HepG2 (cell line): Measurements from ENCODE around the gene SIGLEC1. TPM values are rescaled to one million over a fixed set of nuclear protein-coding genes. Genes with fewer than 3 reads are reported as not detected.

Source experiments
- JARID2 ChIP-seq: sonication (generic); formaldehyde crosslinking; IDR thresholded peaks from 2 replicates; pipeline ENCODE4 v1.8.1; 2023; ENCODE audit warnings: missing genetic modification reagents, inconsistent platforms; ENCODE audit not compliant: insufficient replicate concordance
- KLF16 ChIP-seq, 2 experiments: sonication (generic) in 1 of 2; formaldehyde crosslinking in 1 of 2; IDR thresholded peaks; 2 replicates each; pipeline versions ENCODE4 v1.6.1 to v1.8.0; 2016 to 2023; ENCODE audit warnings: missing genetic modification reagents in 2 of 2, missing compliant biosample characterization in 1 of 2
- PHF8 ChIP-seq: sonication (generic); formaldehyde crosslinking; IDR thresholded peaks from 2 replicates; pipeline ENCODE4 v1.5.0; 2020; ENCODE audit warnings: missing genetic modification reagents
- RBM39 ChIP-seq: fragments of 200-400 bp; formaldehyde crosslinking; IDR thresholded peaks from one replicate; pipeline ENCODE4 v1.6.1; 2018; ENCODE audit warnings: antibody characterized with exemption, mild to moderate bottlenecking, low read depth, low read length; ENCODE audit not compliant: poor library complexity, severe bottlenecking
- SALL1 ChIP-seq: sonication (generic); formaldehyde crosslinking; IDR thresholded peaks from 2 replicates; pipeline ENCODE4 v1.8.0; 2022; ENCODE audit warnings: mild to moderate bottlenecking, missing genetic modification reagents
- SOX5 ChIP-seq: IDR thresholded peaks from 2 replicates; pipeline ENCODE4 v1.6.1; 2016; ENCODE audit warnings: borderline replicate concordance
- ZBTB3 ChIP-seq: sonication (generic); formaldehyde crosslinking; IDR thresholded peaks from 2 replicates; pipeline ENCODE4 v1.4.0; 2020; ENCODE audit warnings: low read depth, mild to moderate bottlenecking, moderate library complexity, missing genetic modification reagents, borderline replicate concordance
- ZNF17 ChIP-seq: sonication (generic); formaldehyde crosslinking; IDR thresholded peaks from 2 replicates; pipeline ENCODE4 v1.5.0; 2020; ENCODE audit warnings: mild to moderate bottlenecking, missing genetic modification reagents
- ZNF205 ChIP-seq: IDR thresholded peaks from 2 replicates; pipeline ENCODE4 v1.6.1; 2018; ENCODE audit warnings: missing biosample characterization, missing genetic modification reagents
- ZNF329 ChIP-seq: sonication (generic); formaldehyde crosslinking; IDR thresholded peaks from 2 replicates; pipeline ENCODE4 v1.9.0; 2021; ENCODE audit warnings: low read depth, mild to moderate bottlenecking, missing genetic modification reagents
- ZNF432 ChIP-seq: sonication (generic); formaldehyde crosslinking; IDR thresholded peaks from 2 replicates; pipeline ENCODE4 v1.5.0; 2020; ENCODE audit warnings: missing genetic modification reagents, mild to moderate bottlenecking, borderline replicate concordance
- ZNF75D ChIP-seq: sonication (generic); formaldehyde crosslinking; IDR thresholded peaks from 2 replicates; pipeline ENCODE4 v1.8.1; 2023; ENCODE audit warnings: missing genetic modification reagents, mild to moderate bottlenecking, borderline replicate concordance
- polyA plus RNA-seq, 8 experiments: library from polyadenylated mRNA; depleted of rRNA in 3 of 8; stranded (reverse) in 7 of 8; unstranded in 1 of 8; fragments of >200 nt; fragmentation: Illumina TruSeq in 4 of 8; extraction: Trizol in 4 of 8; gene quantifications; 2 replicates each; pipeline versions ENCODE4 v1.2.1 to v1.2.3, GENCODE V29; 2011 to 2016; ENCODE audit warnings: low read depth in 4 of 8, missing spikeins in 1 of 8, mixed read lengths in 1 of 8; ENCODE audit not compliant: insufficient read depth in 1 of 8
- total RNA-seq, 5 experiments: library from RNA; depleted of rRNA; stranded (reverse); fragments of >200 nt; fragmentation: Illumina TruSeq; extraction: Trizol; gene quantifications; 2 replicates each; pipeline ENCODE4 v1.2.3, GENCODE V29; 2016; ENCODE audit warnings: low read depth in 1 of 5
- TF ChIP-seq, protein P1 (sequence below): sonication (generic); formaldehyde crosslinking; conservative IDR thresholded peaks from 2 replicates; pipeline ENCODE4 v1.8.0; 2022; ENCODE audit warnings: low read depth, missing genetic modification reagents
- TF ChIP-seq, protein P2 (sequence below): sonication (generic); formaldehyde crosslinking; conservative IDR thresholded peaks from 2 replicates; pipeline ENCODE4 v1.8.0; 2022; ENCODE audit warnings: mild to moderate bottlenecking, moderate library complexity, missing genetic modification reagents
- TF ChIP-seq, protein P3 (sequence below): sonication (generic); formaldehyde crosslinking; IDR thresholded peaks from 2 replicates; pipeline ENCODE4 v1.4.0; 2020; ENCODE audit warnings: missing genetic modification reagents
- TF ChIP-seq, protein P4 (sequence below), 2 experiments: sonication (generic) in 1 of 2; formaldehyde crosslinking in 1 of 2; IDR thresholded peaks; 2 replicates each; pipeline versions ENCODE4 v1.4.0 to v1.6.1; 2016 to 2020; ENCODE audit warnings: borderline replicate concordance in 1 of 2, low read depth in 1 of 2, mild to moderate bottlenecking in 1 of 2, missing genetic modification reagents in 1 of 2

The SIGLEC1 gene
- total and polyA plus RNA-seq, 2 of the 13 experiments (the other 11 are each of a cell fraction or from before 2014, with no cell fraction given) = 0.01 TPM; not detected in 1

DNA sequence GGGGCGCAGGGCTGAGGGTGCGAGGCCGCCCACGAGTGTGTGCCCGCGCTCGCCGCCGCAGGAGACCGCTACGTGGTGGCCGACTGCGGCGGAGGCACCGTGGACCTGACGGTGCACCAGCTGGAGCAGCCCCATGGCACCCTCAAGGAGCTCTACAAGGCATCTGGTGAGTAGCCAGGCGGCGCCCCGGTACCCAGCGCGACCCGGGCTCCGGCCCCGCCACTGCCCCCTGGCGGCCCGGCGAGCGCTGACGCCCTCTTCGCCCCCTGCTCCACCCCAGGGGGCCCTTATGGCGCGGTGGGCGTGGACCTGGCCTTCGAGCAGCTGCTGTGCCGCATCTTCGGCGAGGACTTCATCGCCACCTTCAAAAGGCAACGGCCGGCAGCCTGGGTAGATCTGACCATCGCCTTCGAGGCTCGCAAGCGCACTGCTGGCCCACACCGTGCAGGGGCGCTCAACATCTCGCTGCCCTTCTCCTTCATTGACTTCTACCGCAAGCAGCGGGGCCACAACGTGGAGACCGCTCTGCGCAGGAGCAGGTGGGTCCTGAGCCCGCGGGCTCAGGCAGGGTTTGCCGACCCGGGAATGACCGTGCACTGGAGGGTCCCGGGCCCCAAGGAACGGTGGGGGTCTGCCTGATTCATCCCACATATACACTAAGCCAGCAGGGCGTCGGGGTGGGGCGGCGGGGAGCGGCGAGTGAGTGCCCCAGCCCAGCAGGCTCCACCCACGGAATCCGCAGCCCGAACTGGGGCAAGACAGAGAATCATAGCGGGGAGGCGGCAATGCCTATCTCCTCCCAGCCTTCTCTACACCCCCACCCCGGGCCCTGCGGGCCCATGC, 37.5 kb upstream of the SIGLEC1 start (continued):
- TF ChIP-seq, protein P1, sequence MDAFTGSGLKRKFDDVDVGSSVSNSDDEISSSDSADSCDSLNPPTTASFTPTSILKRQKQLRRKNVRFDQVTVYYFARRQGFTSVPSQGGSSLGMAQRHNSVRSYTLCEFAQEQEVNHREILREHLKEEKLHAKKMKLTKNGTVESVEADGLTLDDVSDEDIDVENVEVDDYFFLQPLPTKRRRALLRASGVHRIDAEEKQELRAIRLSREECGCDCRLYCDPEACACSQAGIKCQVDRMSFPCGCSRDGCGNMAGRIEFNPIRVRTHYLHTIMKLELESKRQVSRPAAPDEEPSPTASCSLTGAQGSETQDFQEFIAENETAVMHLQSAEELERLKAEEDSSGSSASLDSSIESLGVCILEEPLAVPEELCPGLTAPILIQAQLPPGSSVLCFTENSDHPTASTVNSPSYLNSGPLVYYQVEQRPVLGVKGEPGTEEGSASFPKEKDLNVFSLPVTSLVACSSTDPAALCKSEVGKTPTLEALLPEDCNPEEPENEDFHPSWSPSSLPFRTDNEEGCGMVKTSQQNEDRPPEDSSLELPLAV (CRISPR knock-in tag) = no peak
- TF ChIP-seq, protein P2, sequence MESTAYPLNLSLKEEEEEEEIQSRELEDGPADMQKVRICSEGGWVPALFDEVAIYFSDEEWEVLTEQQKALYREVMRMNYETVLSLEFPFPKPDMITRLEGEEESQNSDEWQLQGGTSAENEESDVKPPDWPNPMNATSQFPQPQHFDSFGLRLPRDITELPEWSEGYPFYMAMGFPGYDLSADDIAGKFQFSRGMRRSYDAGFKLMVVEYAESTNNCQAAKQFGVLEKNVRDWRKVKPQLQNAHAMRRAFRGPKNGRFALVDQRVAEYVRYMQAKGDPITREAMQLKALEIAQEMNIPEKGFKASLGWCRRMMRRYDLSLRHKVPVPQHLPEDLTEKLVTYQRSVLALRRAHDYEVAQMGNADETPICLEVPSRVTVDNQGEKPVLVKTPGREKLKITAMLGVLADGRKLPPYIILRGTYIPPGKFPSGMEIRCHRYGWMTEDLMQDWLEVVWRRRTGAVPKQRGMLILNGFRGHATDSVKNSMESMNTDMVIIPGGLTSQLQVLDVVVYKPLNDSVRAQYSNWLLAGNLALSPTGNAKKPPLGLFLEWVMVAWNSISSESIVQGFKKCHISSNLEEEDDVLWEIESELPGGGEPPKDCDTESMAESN (CRISPR knock-in tag) = peak; percentile 82; the same call in 1 of the 2 replicates
- TF ChIP-seq JARID2 (no peak), RBM39 (no peak), ZNF329 (no peak), SOX5 (CRISPR knock-in tag) (no peak), KLF16 (CRISPR knock-in tag; IDR thresholded peaks at IDR 0.05) (peak; percentile 58 to 71; a peak in 1 of 4 replicates), ZNF17 (CRISPR knock-in tag) (no peak), PHF8 (CRISPR knock-in tag) (peak; percentile 23; the same call in 1 of the 2 replicates), SALL1 (peak; percentile 83), ZNF205 (CRISPR knock-in tag) (peak; percentile 75; the same call in 1 of the 2 replicates), ZNF432 (CRISPR knock-in tag) (no peak), ZBTB3 (CRISPR knock-in tag) (no peak), ZNF75D (CRISPR knock-in tag) (no peak)
- TF ChIP-seq, protein P3, sequence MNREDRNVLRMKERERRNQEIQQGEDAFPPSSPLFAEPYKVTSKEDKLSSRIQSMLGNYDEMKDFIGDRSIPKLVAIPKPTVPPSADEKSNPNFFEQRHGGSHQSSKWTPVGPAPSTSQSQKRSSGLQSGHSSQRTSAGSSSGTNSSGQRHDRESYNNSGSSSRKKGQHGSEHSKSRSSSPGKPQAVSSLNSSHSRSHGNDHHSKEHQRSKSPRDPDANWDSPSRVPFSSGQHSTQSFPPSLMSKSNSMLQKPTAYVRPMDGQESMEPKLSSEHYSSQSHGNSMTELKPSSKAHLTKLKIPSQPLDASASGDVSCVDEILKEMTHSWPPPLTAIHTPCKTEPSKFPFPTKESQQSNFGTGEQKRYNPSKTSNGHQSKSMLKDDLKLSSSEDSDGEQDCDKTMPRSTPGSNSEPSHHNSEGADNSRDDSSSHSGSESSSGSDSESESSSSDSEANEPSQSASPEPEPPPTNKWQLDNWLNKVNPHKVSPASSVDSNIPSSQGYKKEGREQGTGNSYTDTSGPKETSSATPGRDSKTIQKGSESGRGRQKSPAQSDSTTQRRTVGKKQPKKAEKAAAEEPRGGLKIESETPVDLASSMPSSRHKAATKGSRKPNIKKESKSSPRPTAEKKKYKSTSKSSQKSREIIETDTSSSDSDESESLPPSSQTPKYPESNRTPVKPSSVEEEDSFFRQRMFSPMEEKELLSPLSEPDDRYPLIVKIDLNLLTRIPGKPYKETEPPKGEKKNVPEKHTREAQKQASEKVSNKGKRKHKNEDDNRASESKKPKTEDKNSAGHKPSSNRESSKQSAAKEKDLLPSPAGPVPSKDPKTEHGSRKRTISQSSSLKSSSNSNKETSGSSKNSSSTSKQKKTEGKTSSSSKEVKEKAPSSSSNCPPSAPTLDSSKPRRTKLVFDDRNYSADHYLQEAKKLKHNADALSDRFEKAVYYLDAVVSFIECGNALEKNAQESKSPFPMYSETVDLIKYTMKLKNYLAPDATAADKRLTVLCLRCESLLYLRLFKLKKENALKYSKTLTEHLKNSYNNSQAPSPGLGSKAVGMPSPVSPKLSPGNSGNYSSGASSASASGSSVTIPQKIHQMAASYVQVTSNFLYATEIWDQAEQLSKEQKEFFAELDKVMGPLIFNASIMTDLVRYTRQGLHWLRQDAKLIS (CRISPR knock-in tag) = no peak
- TF ChIP-seq, protein P4, sequence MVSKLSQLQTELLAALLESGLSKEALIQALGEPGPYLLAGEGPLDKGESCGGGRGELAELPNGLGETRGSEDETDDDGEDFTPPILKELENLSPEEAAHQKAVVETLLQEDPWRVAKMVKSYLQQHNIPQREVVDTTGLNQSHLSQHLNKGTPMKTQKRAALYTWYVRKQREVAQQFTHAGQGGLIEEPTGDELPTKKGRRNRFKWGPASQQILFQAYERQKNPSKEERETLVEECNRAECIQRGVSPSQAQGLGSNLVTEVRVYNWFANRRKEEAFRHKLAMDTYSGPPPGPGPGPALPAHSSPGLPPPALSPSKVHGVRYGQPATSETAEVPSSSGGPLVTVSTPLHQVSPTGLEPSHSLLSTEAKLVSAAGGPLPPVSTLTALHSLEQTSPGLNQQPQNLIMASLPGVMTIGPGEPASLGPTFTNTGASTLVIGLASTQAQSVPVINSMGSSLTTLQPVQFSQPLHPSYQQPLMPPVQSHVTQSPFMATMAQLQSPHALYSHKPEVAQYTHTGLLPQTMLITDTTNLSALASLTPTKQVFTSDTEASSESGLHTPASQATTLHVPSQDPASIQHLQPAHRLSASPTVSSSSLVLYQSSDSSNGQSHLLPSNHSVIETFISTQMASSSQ (IDR thresholded peaks at IDR 0.05; ENCODE audit: low read depth) = no peak
- TF ChIP-seq, protein P4 (CRISPR knock-in tag; IDR thresholded peaks at IDR 0.05; ENCODE audit: borderline replicate concordance) = no peak; the same call in 1 of the 2 replicates
